GM18858 (cell line): ENCODE results near the gene COL7A1.
"Not testable (repeated sequence)": the region's sequence is repeated elsewhere in the genome, so short reads cannot be mapped to it uniquely, and the experiment has no call there.

Experiments
- ATAC-seq: cut with Tn5 transposase; IDR thresholded peaks from one replicate; pipeline ENCODE4 v1.9.1; 2021; ENCODE audit not compliant: unreplicated experiment

Gene COL7A1

DNA sequence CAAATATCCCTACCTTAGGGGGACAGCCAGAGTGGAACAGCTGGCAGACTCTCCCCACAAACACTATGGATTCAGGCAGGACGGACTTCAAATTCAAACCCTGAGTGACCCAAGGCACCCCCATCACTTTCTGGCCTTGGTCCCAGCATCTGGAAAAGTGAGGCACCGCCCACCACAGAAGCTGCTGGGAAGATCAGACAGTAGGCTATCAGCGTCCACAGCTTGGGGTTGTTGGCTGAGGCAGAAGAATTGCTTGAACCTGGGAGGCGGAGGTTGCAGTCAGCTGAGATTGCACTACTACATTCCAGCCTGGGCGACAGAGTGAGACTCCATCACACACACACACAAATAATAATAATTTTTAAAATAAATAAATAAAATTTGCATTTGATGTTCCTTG, 47.0 kb downstream of the COL7A1 start:
- ATAC-seq = no peak

DNA sequence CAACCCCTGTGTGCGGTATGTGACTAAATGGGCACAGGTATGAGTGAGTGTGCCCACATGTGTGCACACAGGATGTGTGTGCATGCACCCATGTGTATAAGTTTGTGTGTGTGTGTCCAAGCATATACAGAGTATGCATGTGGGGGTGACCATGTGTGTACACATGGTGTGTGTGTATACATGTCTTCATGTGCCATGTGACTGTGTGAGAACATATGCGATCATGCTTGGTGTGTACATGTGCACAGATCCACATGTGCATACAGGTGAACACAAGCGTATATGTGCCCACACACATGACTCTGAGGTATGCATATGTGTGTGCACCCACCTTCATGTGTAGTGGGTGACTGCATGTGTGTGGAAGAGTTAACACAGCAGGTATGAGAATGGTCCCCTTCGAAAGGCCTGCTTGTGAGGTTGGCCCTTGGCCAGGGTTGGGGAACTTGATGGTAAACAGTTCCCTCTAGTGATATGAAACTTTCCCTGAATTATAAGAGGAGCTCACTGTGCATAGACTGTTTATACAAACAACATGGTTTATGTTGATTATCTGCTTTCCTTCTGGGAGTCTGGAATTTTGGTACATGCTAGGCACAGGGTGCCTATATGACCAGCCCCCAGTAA, 48.8 kb downstream of the COL7A1 start:
- no peak for ATAC-seq

DNA sequence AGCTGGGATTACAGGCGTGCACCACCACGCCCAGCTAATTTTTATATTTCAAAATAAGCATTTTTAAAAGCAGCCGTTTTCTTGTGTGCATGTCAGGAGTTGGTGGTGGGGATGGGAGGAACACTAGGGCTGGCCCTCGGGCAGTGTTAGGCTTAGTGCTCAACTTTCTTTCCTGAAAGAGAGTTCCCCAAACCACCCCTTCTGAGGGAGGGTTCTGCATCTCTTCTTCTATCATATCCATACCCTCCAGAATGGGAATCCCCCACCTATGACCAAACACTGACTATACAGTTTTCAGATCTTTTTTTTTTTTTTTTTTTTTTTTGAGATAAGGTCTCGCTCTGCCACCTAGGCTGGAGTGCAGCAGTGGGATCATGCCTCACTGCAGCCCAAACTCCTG, 51.0 kb downstream of the COL7A1 start:
- no peak for ATAC-seq

DNA sequence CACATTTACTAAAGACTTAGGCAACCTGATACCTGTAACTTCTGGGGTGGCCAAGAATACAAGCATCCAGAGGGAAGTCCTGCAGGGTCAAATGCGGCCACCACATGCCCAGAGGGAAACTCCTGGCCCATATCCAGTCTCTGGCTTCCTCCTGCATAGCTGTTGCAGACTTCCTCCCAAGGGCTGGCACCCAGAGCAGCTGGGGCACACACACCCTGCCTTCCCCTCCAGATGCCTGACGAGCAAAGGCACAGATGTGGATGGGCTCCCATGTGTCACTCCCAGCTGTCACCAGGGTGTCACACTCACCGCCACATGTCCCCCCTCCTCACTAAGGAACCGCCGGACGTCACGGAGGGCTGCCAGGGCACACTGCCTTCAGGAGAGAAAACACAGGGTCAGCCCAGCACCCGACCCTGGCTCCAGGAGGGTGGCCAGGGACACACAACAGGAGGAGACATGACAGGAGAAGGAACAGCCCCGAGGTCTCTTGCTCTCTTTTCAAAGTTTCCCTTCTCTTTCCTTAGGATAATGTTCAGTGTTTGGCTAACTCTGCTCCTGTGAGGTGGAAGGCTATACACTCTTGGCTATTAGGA, 51.8 kb downstream of the COL7A1 start:
- ATAC-seq = no peak

DNA sequence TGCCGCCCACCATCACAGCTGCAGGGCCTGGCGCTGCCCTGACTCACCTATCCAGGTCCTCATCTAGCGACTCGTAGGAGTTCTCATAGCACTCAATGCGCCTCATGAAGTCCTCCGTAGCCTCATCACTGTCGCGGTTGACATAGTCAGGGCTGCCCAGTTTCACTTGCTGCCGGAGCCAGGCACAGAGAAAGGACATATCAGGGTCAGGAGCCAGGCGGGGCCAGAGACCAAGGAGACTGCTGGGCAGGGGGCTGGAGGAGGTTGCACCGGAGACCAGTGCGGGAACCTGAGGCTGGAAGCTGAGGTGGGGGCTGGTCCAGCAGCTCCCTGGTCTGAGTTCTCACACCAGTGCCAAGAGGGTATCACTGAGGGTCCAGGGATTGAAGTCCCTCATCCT, 56.7 kb downstream of the COL7A1 start:
- ATAC-seq = no peak

DNA sequence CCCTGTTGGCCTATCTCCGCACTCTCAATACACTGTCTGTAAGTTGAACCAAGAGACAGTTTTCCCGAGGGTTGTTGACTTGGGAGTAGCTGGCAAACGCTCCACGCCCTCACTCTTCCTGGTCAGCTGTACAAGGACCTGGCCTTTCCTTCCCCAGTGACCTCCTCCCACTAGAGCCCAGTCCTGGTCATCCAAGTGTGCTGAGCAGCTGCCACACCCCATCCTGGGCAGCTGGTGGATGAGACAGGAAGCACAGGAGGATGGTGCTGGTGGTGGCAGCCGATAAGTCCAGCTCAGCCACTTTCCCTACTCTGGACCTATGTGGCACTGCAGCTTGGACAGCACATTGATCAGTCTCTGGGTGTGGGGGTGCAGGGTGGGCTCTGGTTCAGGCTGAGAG, 58.3 kb downstream of the COL7A1 start:
- no peak for ATAC-seq

DNA sequence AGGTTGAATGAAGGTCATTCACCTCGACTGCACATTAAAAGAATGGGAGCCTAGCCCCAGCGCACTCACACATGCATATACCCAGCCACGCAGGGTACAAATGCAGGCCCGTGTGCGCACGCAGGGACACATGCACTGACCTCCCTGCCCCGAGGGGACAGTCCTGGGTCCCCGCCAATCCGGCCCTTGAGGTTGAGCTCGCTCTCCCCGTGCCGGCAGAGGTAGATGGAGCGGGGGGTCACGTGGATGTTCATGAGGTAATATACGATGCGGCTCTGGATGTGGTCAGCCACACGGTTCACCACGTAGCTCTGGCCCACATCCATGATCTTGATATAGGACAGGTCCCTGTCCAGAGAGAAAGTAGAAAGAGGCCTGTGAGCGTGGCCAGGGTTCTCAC, 59.0 kb downstream of the COL7A1 start:
- no peak for ATAC-seq

DNA sequence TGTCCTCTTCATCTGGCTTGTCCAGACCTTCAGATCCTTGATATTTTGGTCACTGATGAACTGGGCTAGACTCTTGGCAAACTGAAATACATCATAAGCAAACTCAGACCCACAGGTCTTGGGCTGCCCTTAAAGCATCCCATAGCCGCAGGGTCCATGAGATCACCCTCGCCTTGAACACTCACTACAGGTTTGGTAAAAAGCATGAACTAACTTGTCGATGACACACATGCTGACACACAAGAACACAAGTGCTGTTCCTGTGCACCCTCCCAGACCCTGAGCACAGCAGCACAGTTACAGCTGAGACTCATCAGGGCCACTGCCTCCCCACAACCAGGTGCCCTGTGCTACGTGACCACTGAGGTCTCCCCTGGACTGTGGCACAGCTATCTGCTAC, 59.6 kb downstream of the COL7A1 start:
- no peak for ATAC-seq

DNA sequence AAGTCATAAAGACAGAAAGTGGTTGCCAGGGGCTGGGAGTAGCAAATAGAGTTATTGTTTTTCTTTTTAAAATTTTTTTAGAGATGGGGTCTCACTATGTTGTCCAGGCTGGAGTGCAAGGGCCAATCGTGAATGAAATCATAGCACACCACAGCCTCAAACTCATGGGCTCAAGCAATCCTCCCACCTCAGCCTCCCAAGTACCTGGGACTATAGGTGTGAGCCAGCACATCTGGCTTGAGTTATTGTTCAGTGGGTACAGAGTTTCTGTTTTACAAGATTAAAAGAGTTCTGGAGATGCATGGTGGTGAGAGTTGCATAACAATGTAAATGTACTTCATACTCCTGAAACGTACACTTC, 62.2 kb downstream of the COL7A1 start:
- no peak for ATAC-seq

DNA sequence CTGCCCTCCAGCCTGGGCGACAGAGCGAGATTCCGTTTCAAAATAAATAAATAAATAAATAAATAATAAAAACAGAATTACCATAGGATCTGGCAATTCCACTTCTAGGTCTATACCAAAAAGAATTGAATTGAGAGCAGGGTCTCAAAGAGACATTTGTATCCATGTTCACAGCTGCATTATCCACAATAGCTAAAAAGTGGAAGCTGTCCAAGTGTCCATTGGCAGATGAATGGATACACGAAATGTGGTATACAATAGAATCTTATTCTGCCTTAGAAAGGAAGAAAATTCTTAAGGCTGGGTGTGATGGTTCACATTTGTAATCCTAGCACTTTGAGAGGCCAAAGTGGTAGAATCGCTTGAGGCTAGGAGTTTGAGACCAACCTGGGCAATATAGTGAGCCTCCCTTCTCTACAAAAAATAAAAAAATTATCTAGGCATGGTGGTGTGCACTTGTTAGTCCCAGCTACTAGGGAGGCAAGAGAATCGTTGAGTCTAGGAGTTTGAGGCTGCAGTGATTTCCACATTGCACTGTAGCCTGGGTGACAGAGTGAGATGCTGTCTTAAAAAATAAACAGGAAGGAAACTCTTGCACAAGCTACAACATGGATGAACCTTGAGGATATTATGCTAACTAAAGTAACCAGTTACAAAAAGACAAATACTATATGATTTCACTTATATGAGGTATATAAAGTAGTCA, 62.7 kb downstream of the COL7A1 start:
- ATAC-seq = no peak

DNA sequence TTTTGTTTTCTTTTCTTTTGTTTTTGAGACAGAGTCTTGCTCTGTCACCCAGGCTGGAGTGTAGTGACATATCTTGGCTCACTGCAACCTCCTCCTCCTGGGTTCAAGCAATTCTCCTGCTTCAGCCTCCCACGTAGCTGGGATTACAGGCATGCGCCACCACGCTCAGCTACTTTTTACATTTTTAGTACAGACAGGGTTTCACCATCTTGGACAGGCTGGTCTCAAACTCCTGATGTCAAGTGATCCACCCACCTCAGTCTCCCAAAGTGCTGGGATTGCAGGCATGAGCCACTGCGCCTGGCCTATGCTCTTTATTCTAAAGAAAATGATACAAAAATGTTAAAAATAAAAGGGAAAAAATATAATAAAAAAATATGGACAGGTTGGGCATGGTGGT, 64.4 kb downstream of the COL7A1 start:
- not testable (repeated sequence) for ATAC-seq

DNA sequence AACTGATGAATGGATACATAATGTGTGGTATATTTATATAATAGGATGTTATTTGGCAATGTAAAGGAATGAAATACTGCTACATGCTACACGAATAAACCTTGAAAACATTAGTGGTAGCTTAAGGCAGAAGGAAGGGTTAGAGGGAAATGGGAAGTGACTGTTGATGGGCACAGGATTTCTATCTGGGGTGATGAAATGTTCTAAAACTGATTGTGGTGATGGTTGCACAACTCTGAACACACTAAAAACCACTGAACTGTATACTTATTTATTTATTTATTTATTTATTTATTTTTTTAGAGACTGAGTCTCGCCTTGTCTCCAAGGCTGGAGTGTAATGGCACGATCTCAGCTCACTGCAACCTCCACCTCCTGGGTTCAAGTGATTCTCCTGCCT, 66.4 kb downstream of the COL7A1 start:
- no peak for ATAC-seq

DNA sequence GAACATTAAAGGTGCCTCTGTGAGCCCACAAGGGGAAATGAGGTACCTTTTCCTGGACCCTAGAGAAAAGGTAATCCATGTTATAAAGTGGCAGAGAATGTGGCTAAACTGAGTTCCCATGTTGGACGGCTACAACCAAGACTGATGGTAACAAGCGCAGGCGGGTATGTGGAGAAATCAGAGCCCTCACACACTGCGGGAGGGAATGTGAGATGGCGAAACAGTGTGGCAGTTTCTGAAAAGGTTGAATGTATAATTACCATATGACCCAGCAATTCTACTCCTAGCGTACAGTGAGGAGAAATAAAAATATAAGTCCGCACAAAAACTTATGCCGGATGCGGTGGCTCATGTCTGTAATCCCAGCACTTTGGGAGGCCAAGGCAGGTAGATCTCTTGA, 67.1 kb downstream of the COL7A1 start:
- no peak for ATAC-seq

DNA sequence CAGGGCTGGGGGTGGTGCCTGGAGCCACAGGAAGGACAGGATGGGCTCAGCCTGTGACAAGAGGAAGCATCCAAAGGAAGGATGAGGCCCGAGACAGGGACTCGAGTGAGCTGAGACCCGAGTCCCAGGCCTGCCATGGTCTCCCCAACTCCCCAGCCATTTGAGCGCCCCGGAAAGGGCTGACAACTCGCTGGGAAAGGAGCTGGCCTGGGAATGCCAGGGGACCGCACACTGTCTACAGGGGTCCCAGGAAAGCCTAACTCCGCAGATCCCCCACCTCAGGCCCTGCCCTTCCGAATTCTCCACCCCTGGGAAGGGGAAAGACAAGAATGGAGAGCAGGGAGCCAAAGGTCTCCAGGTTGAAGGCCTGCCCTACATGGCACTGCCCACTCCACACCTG, 70.2 kb downstream of the COL7A1 start:
- no peak for ATAC-seq

DNA sequence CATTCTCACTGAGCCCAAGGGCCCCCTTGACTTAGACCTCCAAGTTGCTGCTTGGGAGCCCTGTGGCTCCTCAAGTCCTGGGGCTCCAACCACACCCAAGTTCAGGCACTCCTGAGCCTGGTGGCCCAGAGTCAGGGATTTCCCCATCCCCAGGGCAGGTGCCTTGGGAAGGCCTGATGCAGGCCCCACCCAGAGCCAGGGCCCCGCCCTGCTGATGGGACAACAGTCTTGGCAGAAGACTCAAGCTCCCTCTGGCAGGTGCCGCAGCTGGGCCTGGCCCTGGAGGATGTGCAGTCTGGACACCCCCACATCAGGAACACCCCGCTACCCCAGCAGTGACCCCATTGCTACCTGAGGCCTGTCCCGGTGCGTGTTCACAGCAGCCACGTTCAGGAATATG, 73.5 kb downstream of the COL7A1 start:
- no peak for ATAC-seq

DNA sequence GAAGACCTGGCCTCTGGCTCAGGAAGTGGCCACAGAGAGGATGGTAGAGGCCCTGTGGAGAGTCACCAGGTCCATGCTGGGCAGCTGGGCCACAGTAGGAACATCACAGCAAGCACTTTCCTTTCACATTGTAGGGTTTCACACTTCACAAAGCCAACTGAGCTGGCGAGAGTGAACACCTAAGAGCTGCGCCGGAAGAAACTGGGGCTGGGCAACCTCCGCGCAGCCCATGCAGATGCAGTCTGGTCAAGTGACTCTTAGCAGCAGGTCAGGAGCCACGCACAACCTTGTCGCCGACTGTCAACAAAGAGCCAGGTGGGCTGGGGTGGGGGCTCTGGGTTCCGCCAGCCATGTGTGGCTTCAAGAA, 75.9 kb downstream of the COL7A1 start:
- ATAC-seq = no peak

DNA sequence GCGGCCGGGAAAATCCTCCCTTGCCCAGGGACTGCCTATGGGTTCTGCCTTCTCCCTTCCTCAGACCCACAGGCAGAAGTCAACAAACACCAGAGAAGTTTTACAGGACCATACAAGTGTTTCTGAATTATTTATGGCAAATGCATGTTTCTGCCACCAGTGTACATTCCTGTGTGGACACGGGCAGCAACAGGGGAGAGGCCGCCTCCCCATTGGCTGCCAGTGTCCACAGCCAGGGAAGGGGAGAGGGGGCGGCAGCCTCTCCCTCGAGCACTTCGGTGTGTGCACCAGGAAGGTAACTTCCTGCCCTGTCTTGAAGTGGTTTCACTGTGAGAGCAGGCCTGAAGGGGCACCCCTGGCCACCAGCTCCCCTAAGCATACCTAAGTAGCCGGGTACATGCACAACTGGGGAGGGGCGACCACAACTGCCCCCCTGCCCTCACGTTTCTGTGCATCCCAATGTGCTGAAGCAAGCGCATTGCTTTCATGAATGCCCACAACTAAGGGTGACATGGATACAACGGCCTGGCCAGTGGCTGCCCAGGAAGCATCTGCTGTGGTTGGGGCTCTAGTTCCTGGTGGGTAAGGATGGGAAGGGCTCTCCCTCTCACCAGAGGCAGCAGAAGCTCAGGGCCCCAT, 76.4 kb downstream of the COL7A1 start:
- ATAC-seq = no peak

DNA sequence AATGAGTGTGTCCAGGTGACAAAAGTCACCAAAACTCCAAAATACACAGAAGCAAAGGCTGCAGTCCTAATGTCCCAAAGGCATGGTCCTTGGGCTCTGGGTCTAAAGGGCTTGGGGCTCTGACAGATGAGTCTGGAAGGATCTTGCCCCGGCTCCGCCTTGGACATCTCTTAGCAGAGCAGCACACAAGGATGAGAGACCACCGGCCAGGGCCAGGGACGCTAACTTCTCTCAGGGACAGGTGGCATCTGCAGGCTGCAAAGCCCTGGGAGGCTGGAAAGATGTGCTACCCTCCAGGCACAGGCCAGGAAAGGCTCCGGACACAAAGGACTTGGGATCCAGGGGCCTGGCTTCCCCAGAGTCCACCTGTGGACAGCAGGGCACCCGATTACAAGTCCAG, 77.1 kb downstream of the COL7A1 start:
- ATAC-seq = no peak

DNA sequence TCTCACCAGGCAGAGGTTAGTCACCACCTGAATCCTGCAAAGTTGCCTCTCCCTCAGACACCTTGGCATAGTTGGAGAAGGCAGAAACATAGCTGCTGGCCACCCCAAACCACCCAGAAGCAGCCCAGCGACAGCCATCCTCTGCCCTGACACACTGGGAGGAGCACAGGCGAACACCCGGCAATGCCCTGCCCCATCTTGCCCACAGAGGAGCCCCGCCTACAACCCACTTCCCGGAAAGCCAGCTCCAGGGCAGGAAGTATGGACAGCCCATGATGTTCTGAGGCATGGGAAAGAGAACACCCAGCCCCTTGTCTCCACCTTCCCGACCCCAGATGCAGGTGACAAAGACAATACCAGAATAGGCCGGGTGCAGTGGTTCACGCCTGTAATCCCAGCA, 78.6 kb downstream of the COL7A1 start:
- ATAC-seq = no peak

DNA sequence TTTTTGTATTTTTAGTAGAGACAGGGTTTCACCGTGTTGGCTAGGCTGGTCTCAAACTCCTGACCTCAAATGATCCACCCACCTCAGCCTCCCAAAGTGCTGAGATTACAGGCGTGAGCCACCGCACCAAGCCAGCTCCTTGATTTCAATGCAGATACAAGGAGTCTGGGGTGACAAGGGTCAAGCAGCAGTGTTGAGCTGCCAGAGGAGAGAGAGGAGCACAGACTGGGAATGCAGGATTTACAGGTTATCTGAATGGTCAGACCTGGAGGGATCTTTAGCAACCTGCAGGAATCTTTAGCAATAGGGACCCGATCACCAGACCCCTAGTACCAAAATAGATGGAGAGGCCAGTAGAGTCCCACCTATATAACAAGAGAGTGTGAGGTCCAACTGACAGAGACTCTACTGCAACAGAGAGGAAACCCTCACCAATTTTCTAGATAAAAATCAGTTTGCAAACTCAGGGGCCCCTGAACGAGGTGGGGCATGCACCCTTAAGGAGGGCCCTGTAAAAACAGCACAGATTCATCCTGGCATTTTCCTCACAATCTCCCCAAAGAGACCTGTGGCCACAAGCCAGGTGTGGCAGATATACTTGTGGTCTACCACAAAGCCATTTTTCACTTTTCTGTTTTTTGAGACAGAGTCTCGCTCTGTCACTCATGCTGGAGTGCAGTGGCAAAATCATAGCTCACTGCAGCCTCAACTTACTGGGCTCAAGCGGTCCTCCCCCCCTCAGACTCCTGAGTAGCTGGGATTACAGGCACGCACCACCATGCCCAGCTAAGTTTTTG, 80.5 kb downstream of the COL7A1 start:
- ATAC-seq = no peak
